GM18498 (cell line): ENCODE results near the gene SPSB1.

Source experiments
- ATAC-seq: cut with Tn5 transposase; IDR thresholded peaks from one replicate; pipeline ENCODE4 v1.9.1; 2021; ENCODE audit warnings: mild to moderate bottlenecking, moderate library complexity; ENCODE audit not compliant: unreplicated experiment

Gene SPSB1

GRCh38 chr1:9317591-9318417 is 25.1 kb downstream of the SPSB1 start:
- ATAC-seq = no peak

GRCh38 chr1:9319208-9319788 is 26.6 kb downstream of the SPSB1 start:
- no peak for ATAC-seq

- no peak for ATAC-seq
These were observed 27.3 kb downstream of the SPSB1 start for GRCh38 chr1:9319789-9320519.

- no peak for ATAC-seq
These were observed 28.1 kb downstream of the SPSB1 start for GRCh38 chr1:9320520-9321479.

- ATAC-seq = no peak
These were observed 28.8 kb downstream of the SPSB1 start for GRCh38 chr1:9321480-9321849.

- ATAC-seq = no peak
These were observed 29.4 kb downstream of the SPSB1 start for GRCh38 chr1:9321986-9322660.

- ATAC-seq = no peak
These were observed 30.1 kb downstream of the SPSB1 start for GRCh38 chr1:9322661-9323244.

GRCh38 chr1:9324246-9325096 is 31.8 kb downstream of the SPSB1 start:
- no peak for ATAC-seq

- ATAC-seq = no peak
These were observed 33.9 kb downstream of the SPSB1 start for GRCh38 chr1:9326596-9326995.

GRCh38 chr1:9328201-9328600 is 35.5 kb downstream of the SPSB1 start:
- no peak for ATAC-seq

- ATAC-seq = no peak
These were observed 36.0 kb downstream of the SPSB1 start for GRCh38 chr1:9328715-9329114.

GRCh38 chr1:9331016-9331415 is 38.3 kb downstream of the SPSB1 start:
- no peak for ATAC-seq

GRCh38 chr1:9331558-9332346 is 39.1 kb downstream of the SPSB1 start:
- no peak for ATAC-seq

- ATAC-seq = no peak
These were observed 39.9 kb downstream of the SPSB1 start for GRCh38 chr1:9332513-9333143.

GRCh38 chr1:9338397-9339246 is 45.9 kb downstream of the SPSB1 start:
- ATAC-seq = no peak

- ATAC-seq = no peak
These were observed 47.6 kb downstream of the SPSB1 start for GRCh38 chr1:9340172-9340854.
